GM10266 (cell line): ENCODE data around the gene FAM177B.
"Not testable (repeated sequence)": the region's sequence is repeated elsewhere in the genome, so short reads cannot be mapped to it uniquely, and the experiment has no call there.

Source experiments
- DNase-seq: peaks from one replicate; pipeline ENCODE4 v3.0.0; 2012; ENCODE audit errors: extremely low spot score
- CTCF ChIP-seq: IDR thresholded peaks from 2 replicates; pipeline ENCODE4 v1.5.1; 2012; ENCODE audit warnings: mild to moderate bottlenecking, low read depth; ENCODE audit not compliant: control insufficient read depth, insufficient read depth; ENCODE audit errors: missing control alignments

FAM177B gene

GRCh38 chr1:222739929-222740328 lies 2.9 kb downstream of the FAM177B start:
- no peak for DNase-seq
- TF ChIP-seq CTCF: no peak

GRCh38 chr1:222741630-222742457 lies 4.8 kb downstream of the FAM177B start:
- DNase-seq: not testable (repeated sequence)

GRCh38 chr1:222749927-222750326 lies 12.9 kb downstream of the FAM177B start:
- TF ChIP-seq CTCF: no peak
- DNase-seq: no peak

GRCh38 chr1:222750651-222751050 lies 13.6 kb downstream of the FAM177B start:
- TF ChIP-seq CTCF: no peak

GRCh38 chr1:222751255-222751654 lies 14.3 kb downstream of the FAM177B start:
- DNase-seq: no peak
- TF ChIP-seq CTCF: no peak

More at GRCh38 chr1:222750651-222751050, 13.6 kb downstream of the FAM177B start:
- no peak for DNase-seq

- TF ChIP-seq CTCF: no peak
These were observed 17.6 kb downstream of the FAM177B start for GRCh38 chr1:222754366-222755139.

GRCh38 chr1:222757646-222758268 lies 20.8 kb downstream of the FAM177B start:
- no peak for DNase-seq
- no peak for TF ChIP-seq CTCF

More at GRCh38 chr1:222754366-222755139, 17.6 kb downstream of the FAM177B start:
- no peak for DNase-seq
